GM23338 (cell line): ENCODE measurements around the gene ANKRD44.

Experiments used
- CREB1 ChIP-seq: fragments of 250-450 bp; sonication (Bioruptor Pico); IDR thresholded peaks from 2 replicates; pipeline ENCODE4 v1.5.0; 2020; ENCODE audit warnings: low read depth, mild to moderate bottlenecking, moderate library complexity
- EZH2 ChIP-seq: fragments of 200-600 bp; sonication (generic); IDR thresholded peaks from one replicate; pipeline ENCODE4 v1.8.0; 2017; ENCODE audit warnings: antibody characterized with exemption, mild to moderate bottlenecking, low read depth; ENCODE audit not compliant: unreplicated experiment
- EZH2phosphoT487 ChIP-seq: fragments of 200-600 bp; sonication (generic); IDR thresholded peaks from one replicate; pipeline ENCODE4 v1.8.1; 2018; ENCODE audit warnings: antibody characterized with exemption; ENCODE audit not compliant: unreplicated experiment
- JUNB ChIP-seq: IDR thresholded peaks from one replicate; pipeline ENCODE4 v1.6.1; 2016; ENCODE audit warnings: antibody characterized with exemption; ENCODE audit not compliant: unreplicated experiment
- NANOG ChIP-seq: IDR thresholded peaks from 2 replicates; pipeline ENCODE4 v1.6.1; 2016; ENCODE audit warnings: antibody characterized with exemption, borderline replicate concordance
- POLR2AphosphoS5 ChIP-seq: IDR thresholded peaks from 2 replicates; pipeline ENCODE4 v1.6.1; 2016; ENCODE audit warnings: antibody characterized with exemption, low read depth
- STAT1 ChIP-seq: IDR thresholded peaks from one replicate; pipeline ENCODE4 v1.6.1; 2016; ENCODE audit warnings: antibody characterized with exemption; ENCODE audit not compliant: unreplicated experiment
- ZNF462 ChIP-seq: fragments of 250-450 bp; sonication (Bioruptor Pico); IDR thresholded peaks from 2 replicates; pipeline ENCODE4 v1.5.0; 2020; ENCODE audit warnings: mild to moderate bottlenecking, moderate library complexity
- TF ChIP-seq, protein P1 (sequence below), 2 experiments: fragments of 200-600 bp in 1 of 2; sonication (generic) in 1 of 2; conservative IDR thresholded peaks; 2 replicates each; pipeline versions ENCODE4 v1.5.1 to v1.6.1; 2016 to 2017; ENCODE audit warnings: antibody characterized with exemption in 2 of 2, low read depth in 2 of 2, mild to moderate bottlenecking in 2 of 2, moderate library complexity in 1 of 2
- TF ChIP-seq, protein P2 (sequence below): IDR thresholded peaks from one replicate; pipeline ENCODE4 v1.6.1; 2018; ENCODE audit warnings: antibody characterized with exemption; ENCODE audit not compliant: unreplicated experiment

DNA sequence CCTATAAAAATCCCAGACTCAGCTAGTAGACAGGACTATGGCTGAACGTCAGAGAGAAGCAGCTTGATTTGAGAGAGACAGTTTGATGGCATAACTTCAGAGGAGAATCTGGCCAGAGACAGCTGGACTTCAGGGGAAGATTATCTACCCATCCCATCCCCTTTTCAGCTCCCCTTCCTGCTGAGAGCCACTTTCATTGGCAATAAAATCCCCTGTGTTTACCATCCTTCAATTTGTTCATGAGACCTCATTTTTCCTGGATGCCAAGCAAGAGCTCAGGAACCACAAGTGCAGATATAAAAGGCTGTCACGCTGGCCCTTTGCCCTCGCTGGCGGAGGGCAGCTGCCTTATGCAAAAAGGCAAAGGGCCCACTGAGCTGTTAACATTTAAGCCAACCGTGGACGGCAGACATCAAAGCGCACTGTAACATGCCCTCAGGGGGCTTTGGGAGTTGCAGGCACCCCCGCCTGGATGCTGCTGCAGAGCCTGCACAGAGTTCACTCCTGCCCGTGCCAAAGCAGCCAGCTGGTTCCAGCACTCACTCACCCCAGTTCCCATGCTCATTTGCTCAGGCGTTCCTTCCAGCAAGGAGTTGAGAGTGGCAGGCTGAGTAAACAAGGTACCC lies 219.7 kb downstream of the ANKRD44 start:
- TF ChIP-seq CREB1 (CRISPR knock-in tag), result no peak
- TF ChIP-seq, protein P1, sequence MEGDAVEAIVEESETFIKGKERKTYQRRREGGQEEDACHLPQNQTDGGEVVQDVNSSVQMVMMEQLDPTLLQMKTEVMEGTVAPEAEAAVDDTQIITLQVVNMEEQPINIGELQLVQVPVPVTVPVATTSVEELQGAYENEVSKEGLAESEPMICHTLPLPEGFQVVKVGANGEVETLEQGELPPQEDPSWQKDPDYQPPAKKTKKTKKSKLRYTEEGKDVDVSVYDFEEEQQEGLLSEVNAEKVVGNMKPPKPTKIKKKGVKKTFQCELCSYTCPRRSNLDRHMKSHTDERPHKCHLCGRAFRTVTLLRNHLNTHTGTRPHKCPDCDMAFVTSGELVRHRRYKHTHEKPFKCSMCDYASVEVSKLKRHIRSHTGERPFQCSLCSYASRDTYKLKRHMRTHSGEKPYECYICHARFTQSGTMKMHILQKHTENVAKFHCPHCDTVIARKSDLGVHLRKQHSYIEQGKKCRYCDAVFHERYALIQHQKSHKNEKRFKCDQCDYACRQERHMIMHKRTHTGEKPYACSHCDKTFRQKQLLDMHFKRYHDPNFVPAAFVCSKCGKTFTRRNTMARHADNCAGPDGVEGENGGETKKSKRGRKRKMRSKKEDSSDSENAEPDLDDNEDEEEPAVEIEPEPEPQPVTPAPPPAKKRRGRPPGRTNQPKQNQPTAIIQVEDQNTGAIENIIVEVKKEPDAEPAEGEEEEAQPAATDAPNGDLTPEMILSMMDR (conservative IDR thresholded peaks at IDR 0.05; ENCODE audit: low read depth in 2 of 2), result no peak
- no peak for TF ChIP-seq EZH2
- TF ChIP-seq POLR2AphosphoS5, result no peak
- TF ChIP-seq ZNF462, result no peak
- TF ChIP-seq, protein P2, sequence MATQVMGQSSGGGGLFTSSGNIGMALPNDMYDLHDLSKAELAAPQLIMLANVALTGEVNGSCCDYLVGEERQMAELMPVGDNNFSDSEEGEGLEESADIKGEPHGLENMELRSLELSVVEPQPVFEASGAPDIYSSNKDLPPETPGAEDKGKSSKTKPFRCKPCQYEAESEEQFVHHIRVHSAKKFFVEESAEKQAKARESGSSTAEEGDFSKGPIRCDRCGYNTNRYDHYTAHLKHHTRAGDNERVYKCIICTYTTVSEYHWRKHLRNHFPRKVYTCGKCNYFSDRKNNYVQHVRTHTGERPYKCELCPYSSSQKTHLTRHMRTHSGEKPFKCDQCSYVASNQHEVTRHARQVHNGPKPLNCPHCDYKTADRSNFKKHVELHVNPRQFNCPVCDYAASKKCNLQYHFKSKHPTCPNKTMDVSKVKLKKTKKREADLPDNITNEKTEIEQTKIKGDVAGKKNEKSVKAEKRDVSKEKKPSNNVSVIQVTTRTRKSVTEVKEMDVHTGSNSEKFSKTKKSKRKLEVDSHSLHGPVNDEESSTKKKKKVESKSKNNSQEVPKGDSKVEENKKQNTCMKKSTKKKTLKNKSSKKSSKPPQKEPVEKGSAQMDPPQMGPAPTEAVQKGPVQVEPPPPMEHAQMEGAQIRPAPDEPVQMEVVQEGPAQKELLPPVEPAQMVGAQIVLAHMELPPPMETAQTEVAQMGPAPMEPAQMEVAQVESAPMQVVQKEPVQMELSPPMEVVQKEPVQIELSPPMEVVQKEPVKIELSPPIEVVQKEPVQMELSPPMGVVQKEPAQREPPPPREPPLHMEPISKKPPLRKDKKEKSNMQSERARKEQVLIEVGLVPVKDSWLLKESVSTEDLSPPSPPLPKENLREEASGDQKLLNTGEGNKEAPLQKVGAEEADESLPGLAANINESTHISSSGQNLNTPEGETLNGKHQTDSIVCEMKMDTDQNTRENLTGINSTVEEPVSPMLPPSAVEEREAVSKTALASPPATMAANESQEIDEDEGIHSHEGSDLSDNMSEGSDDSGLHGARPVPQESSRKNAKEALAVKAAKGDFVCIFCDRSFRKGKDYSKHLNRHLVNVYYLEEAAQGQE, result no peak
- no peak for TF ChIP-seq JUNB
- TF ChIP-seq EZH2phosphoT487, result no peak
- TF ChIP-seq STAT1, result no peak
- no peak for TF ChIP-seq NANOG
